Epithelial cell of esophagus (primary cell): ENCODE measurements around the gene DOP1B.
"Not testable (repeated sequence)": the region's sequence is repeated elsewhere in the genome, so short reads cannot be mapped to it uniquely, and the experiment has no call there.

Source experiments
- DNase-seq: peaks from one replicate; pipeline ENCODE4 v3.0.0; 2010; ENCODE audit warnings: low read depth
- H3K4me3 ChIP-seq: 2 replicates; pipeline ENCODE4 v1.5.1; 2011; ENCODE audit warnings: mild to moderate bottlenecking, low read length, control low read depth
- CTCF ChIP-seq: IDR thresholded peaks from 2 replicates; pipeline ENCODE4 v1.5.1; 2011; ENCODE audit warnings: low read depth, mild to moderate bottlenecking, low read length, control low read depth, inconsistent platforms; ENCODE audit not compliant: insufficient read depth; ENCODE audit errors: missing control alignments

DOP1B gene

DNA sequence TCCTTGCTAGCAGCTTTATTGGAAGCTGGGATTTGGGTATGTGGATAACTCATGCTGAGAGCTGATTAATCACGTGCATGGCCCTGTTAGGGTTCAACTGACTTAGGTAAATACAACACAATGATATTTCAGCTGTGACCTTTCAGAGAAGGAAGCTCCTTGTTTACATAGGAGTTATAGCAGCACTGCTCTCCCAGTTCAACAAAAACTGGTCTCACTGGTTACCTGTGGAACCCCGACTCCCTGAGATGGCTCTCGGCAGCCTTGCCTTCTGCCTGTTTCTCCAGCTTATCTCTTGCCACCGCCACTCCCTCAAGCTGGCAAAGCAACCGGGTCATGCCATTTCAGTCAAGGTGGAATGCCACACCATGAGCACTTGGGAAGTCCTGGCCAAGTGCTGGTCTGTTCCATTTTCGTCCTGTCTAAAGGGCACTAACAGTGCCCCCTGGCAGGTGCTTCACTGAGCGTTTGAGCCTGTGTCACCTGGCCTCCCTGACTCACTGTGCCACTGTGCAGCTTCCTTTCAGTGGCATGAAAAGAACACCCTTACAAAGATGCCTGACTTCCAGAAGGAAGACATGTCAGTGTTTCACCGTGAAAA, 31.6 kb downstream of the DOP1B start:
- peak; percentile 68 for DNase-seq
- no peak overlapping the region for H3K4me3 ChIP-seq
- no peak for TF ChIP-seq CTCF

- no peak for TF ChIP-seq CTCF
- no peak overlapping the region for H3K4me3 ChIP-seq
- no peak for DNase-seq
Measured at GRCh38 chr21:36188937-36189336, 32.3 kb downstream of the DOP1B start.

DNA sequence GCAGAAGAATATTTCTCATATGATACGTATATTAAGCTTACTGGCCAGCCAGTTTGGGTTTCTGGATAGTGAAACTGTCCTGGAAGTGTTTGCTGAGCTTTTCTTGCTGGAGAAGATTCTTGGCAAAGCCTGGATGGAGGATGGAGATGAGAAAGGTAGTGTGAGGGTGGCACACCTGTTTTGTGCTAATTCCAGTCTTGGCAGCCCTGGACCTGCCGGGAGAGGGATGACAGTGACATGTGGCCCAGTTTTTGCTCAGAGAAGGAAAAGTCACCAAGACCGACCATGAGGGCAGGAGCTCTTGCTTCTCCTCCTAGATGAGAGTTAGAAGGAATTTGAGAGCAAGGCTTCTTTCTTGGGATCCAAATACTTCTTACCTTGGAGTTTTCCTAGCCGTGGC, 34.1 kb downstream of the DOP1B start:
- no peak for DNase-seq
- no peak overlapping the region for H3K4me3 ChIP-seq
- no peak for TF ChIP-seq CTCF

- TF ChIP-seq CTCF = no peak
- H3K4me3 ChIP-seq = no peak overlapping the region
- peak; percentile 87 for DNase-seq
Measured at GRCh38 chr21:36193200-36193599, 36.6 kb downstream of the DOP1B start.

GRCh38 chr21:36194024-36194423, 37.4 kb downstream of the DOP1B start:
- DNase-seq = no peak
- TF ChIP-seq CTCF = no peak
- no peak overlapping the region for H3K4me3 ChIP-seq

- DNase-seq = no peak
- H3K4me3 ChIP-seq = no peak overlapping the region
- no peak for TF ChIP-seq CTCF
Measured at GRCh38 chr21:36195613-36196012, 39.0 kb downstream of the DOP1B start.

DNA sequence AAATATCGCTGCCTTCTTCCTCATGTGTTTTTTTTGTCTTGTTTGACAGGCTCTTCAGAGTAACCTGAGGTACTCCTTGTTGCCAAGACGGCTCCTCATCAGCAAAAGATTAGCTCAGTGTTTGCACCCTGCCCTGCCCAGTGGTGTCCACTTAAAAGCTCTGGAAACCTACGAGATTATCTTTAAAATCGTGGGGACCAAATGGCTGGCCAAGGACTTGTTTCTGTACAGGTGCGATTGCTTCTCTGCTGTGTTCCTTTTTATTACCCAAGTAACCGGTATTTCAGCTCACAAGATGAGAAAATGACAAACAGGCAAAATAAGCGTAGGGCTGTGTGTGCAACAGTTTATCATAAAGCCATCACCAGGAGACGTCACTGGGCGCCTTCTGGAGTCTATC, 42.4 kb downstream of the DOP1B start:
- DNase-seq = no peak
- no peak overlapping the region for H3K4me3 ChIP-seq
- no peak for TF ChIP-seq CTCF

DNA sequence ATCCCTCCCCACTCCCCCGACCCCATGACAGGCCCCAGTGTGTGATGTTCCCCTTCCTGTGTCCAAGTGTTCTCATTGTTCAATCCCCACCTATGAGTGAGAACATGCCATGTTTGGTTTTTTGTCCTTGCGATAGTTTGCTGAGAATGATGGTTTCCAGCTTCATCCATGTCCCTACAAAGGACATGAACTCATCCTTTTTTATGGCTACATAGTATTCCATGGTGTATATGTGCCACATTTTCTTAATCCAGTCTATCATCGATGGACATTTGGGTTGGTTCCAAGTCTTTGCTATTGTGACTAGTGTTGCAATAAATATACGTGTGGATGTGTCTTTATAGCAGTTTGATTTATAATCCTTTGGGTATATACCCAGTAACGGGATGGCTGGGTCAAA, 43.0 kb downstream of the DOP1B start:
- not testable (repeated sequence) for DNase-seq, H3K4me3 ChIP-seq
